OCI-LY7 (cell line): Measurements from ENCODE around the gene HS2ST1.

ENCODE experiments used
- EZH2phosphoT487 ChIP-seq: fragments of 200-600 bp; sonication (generic); IDR thresholded peaks from 2 replicates; pipeline ENCODE4 v1.6.1; 2018; ENCODE audit warnings: low read depth, borderline replicate concordance, mild to moderate bottlenecking, mixed run types, antibody characterized with exemption, low read length, moderate library complexity, mixed read lengths
- TF ChIP-seq, protein P1 (sequence below): fragments of 200-600 bp; sonication (generic); conservative IDR thresholded peaks from 2 replicates; pipeline ENCODE4 v1.5.1; 2014; ENCODE audit warnings: mild to moderate bottlenecking, antibody characterized with exemption, low read length, moderate library complexity, mixed read lengths

DNA sequence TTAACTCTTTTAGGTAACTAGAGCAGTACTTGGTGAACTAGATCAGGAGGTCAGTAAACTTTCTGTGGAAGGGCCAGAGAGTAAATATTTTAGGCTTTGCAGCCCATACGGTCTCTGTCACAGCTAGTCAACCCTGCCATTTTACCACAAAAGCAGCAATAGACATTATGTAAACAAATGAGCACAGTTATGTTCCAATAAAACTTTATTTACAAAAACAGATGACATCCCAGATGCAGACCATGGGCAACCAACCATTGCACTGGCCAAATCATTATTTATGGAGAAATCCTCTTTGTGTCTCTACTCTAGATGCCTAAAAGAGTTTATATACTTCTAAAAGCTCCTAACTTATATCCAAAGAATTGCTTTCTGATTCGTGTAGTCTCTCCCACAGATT, 192.4 kb downstream of the HS2ST1 start:
- TF ChIP-seq, protein P1, sequence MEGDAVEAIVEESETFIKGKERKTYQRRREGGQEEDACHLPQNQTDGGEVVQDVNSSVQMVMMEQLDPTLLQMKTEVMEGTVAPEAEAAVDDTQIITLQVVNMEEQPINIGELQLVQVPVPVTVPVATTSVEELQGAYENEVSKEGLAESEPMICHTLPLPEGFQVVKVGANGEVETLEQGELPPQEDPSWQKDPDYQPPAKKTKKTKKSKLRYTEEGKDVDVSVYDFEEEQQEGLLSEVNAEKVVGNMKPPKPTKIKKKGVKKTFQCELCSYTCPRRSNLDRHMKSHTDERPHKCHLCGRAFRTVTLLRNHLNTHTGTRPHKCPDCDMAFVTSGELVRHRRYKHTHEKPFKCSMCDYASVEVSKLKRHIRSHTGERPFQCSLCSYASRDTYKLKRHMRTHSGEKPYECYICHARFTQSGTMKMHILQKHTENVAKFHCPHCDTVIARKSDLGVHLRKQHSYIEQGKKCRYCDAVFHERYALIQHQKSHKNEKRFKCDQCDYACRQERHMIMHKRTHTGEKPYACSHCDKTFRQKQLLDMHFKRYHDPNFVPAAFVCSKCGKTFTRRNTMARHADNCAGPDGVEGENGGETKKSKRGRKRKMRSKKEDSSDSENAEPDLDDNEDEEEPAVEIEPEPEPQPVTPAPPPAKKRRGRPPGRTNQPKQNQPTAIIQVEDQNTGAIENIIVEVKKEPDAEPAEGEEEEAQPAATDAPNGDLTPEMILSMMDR = no peak
- no peak for TF ChIP-seq EZH2phosphoT487
